ENCODE measurements around the gene ESYT2.

GRCh38 chr7:158742065-158742821 lies 87.1 kb downstream of the ESYT2 start:
- TF ChIP-seq CTCF (conservative IDR thresholded peaks at IDR 0.05 in 1 of 2, IDR thresholded peaks at IDR 0.05 in 1 of 2; ENCODE audit: extremely low read depth in 1 of 2, insufficient read depth in 1 of 2, low read depth in 1 of 2, low read length in 2 of 2): no peak
- TF ChIP-seq EZH2 (IDR thresholded peaks at IDR 0.05; ENCODE audit: borderline replicate concordance, low read length): no peak

Data from mammary epithelial cell (primary cell).